Thyroid gland (tissue), 4 donors: Measurements from ENCODE around the gene PRPF40B.

Source experiments
- POLR2A ChIP-seq, 2 donors: fragments of 450-650 bp; IDR thresholded peaks; one replicate each; pipeline ENCODE4 v1.6.1; 2017; ENCODE audit warnings: antibody characterized with exemption in 2 of 2, mild to moderate bottlenecking in 2 of 2, moderate library complexity in 1 of 2
- TF ChIP-seq, protein P1 (sequence below), 6 experiments: fragments of 200-600 bp in 3 of 6; fragments of 450-650 bp in 3 of 6; sonication (generic) in 3 of 6; IDR thresholded peaks; one replicate each; pipeline ENCODE4 v1.5.1; 2016 to 2019; ENCODE audit warnings: antibody characterized with exemption in 6 of 6, mild to moderate bottlenecking in 2 of 6, inconsistent platforms in 1 of 6, moderate library complexity in 1 of 6

DNA sequence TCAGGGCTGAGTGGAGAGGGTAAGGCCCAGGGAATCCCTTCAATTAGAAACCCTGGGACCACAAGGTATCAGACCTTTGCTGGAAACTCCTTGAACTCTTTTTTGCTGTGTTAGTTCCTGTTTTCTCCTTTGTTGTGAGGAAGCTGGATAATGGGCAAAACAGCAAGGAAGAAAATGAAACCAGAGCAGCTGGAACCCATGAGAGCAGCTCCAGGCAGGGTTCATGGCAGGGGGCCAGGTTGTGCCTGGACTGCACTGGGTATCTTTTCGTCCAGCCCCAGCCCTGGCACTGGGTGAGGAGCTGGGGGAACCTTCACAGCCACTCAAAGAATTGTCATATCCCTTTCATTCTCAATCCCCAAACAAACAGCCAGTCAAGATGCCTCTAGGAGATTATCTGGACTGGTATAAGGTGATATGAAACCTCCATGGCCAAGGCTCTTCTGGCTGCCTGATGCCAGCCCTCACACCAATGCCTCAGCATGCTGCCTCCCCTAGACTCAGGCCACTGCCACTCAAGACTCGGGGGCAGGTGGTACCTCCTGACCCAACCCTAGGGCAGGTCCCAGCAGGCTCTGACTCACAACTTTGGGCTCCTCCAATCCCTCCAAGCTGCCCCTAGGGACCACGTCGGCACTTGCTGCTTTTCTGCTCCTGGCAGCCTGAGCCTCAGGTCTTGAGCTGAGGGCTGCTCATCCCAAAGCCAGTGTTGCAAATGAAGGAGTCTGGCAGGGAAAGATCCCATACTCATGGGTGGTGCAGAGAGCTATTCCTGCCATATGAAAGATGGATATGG, 34.4 kb upstream of the PRPF40B start:
- TF ChIP-seq, protein P1, sequence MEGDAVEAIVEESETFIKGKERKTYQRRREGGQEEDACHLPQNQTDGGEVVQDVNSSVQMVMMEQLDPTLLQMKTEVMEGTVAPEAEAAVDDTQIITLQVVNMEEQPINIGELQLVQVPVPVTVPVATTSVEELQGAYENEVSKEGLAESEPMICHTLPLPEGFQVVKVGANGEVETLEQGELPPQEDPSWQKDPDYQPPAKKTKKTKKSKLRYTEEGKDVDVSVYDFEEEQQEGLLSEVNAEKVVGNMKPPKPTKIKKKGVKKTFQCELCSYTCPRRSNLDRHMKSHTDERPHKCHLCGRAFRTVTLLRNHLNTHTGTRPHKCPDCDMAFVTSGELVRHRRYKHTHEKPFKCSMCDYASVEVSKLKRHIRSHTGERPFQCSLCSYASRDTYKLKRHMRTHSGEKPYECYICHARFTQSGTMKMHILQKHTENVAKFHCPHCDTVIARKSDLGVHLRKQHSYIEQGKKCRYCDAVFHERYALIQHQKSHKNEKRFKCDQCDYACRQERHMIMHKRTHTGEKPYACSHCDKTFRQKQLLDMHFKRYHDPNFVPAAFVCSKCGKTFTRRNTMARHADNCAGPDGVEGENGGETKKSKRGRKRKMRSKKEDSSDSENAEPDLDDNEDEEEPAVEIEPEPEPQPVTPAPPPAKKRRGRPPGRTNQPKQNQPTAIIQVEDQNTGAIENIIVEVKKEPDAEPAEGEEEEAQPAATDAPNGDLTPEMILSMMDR (IDR thresholded peaks at IDR 0.05), result no peak
- TF ChIP-seq POLR2A (IDR thresholded peaks at IDR 0.05), result no peak
